Activated effector memory CD4-positive, alpha-beta T cell treated with Interleukin-2 at 50 U/mL for 16 hours (primary cell): Measurements from ENCODE around the gene CD8B.
"Not testable (repeated sequence)": the region's sequence is repeated elsewhere in the genome, so short reads cannot be mapped to it uniquely, and the experiment has no call there.

Source experiments
- DNase-seq: peaks from one replicate; pipeline ENCODE4 v3.0.0-alpha.2; 2020

Gene CD8B

GRCh38 chr2:86835548-86835889, 26.2 kb downstream of the CD8B start:
- not testable (repeated sequence) for DNase-seq

DNA sequence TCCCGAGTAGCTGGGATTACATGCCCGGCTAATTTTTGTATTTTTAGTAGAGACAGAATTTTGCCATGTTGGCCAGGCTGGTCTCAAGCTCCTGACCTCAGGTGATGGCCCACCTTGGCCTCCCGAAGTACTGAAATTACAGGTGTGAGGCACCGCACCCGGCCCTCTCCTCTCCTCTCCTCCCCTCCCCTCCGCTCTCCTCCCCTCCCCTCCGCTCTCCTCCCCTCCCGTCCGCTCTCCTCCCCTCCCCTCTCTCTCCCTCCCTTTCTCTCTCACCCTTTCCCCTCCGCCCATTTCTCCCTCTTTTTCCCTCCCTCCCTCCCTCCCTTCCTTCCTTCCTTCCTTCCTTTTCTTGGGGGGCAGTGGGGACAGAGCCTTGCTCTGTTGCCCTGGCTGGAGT, 28.4 kb downstream of the CD8B start:
- no peak for DNase-seq

DNA sequence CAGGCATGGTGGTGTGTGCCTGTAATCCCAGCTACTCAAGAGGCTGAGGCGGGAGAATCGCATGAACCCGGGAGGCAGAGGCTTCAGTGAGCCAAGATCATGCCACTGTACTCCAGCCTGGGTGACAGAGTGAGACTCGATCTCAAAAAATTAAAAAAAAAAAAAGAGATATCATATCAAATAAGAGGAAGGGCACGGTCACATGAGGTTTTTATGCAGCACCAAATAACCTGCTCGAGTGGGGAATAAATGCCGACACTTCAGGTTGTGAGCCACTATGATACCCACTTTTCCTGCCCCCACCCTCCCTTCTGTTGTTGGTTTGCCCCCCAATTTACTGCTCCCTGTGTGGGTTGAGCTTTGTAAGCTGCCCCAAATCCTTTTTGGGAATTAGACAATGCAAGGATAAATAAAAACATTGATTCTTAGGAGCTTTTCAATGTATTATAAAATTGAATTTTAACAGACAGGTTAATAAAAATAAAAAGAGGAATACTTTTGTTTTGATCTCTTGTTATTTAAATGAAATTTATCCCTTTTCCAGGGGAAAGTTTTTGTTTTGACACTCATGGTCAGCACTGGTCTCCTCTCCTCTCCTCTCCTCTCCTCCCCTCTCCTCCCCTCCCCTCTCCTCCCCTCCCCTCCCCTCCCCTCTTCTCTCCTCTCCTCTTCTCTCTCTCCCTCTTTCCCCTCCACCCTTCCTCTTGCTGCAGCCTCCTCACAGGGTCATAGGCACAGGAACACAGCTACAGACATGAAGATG, 29.2 kb downstream of the CD8B start:
- DNase-seq, result no peak

- DNase-seq, result no peak
Measured at GRCh38 chr2:86831537-86831936, 30.1 kb downstream of the CD8B start.

DNA sequence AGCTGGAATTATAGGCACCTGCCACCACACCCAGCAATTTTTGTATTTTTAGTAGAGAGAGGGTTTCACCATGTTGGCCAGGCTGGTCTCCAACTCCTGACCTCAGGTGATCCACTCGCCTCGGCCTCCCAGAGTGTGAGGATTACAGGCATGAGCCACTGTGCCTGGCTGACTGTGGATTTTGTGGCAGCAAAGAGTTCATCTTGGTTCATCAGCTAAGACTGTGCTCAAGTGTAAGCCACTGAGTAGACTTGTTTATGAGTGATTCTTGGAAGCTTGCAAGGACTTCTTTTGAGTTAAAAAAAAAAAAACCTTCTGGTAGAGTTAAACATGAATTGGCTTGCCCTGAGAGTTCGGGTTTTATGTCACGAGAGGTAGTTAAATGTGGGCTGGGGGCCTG, 34.7 kb downstream of the CD8B start:
- no peak for DNase-seq

- DNase-seq, result no peak
Measured at GRCh38 chr2:86825693-86826381, 35.8 kb downstream of the CD8B start.

GRCh38 chr2:86825036-86825692, 36.5 kb downstream of the CD8B start:
- DNase-seq, result no peak

DNA sequence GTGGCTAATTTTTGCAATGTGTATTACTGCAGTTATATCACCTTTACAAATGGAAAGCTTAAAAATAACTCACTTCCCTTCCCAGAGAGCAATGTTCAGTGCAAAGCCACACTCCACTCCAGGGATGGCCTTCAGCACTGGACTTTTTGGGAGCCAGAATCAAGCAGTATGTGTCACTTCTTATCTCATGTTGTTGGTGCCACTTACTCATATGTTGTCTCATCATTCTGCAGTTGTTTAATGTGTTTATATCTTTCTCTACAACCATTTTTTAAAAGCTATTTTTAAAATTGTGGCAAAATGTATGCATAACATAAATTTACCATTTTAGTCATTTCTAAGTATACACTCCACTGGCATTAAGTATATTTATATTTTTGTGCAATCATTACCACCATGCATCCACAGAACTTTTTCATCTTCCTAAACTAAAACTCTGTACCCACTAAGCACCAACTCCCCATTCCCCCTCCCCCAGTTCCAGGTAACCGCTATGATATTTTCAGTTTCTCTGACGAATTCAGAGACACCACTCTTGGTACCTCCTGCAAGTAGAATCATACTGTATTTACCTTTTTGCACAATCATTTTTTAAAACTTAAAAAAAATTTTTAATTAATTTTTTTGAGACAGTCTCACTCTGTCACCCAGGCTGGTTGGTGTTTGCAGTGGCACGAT, 38.9 kb downstream of the CD8B start:
- DNase-seq, result no peak

DNA sequence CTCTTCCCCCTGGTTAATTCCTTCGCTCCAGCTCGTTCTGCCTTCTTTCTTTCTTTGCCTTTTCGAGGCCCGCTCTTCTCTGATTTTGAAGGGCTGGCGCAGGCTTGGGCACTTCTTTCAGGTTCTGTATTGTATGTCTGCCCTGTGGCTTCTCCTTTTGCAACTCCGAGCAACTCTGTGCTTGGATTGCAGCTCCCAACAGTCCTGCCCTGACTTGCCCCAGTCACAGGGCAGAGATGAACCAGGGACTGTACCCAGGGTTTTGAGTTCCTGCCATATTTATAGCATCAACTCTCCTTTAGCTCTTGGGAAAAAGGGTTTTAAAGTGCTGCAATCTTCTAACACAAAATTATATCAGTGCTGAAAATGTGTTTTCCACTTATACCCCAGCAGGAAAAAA, 39.8 kb downstream of the CD8B start:
- no peak for DNase-seq

DNA sequence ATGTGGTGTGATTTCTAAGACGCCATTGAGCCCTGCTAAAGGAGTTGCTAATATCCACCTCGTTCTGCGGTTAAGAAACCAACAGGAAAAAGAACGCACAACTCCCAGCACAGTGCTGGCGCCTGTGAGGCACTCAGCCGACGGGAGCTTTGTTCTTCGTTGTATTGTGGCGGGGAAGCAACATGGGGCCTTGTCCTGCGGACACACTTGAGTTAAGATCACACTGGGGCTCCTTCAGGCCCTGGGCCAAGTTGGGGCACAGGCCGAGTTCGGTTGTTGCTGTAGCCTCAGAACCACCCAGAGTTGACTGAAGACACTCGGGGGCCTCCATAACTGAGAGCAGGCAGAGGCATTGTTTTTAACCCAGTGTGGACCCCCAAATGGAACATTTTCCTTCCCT, 40.4 kb downstream of the CD8B start:
- no peak for DNase-seq

- DNase-seq, result no peak
Measured at GRCh38 chr2:86818957-86819356, 42.7 kb downstream of the CD8B start.

DNA sequence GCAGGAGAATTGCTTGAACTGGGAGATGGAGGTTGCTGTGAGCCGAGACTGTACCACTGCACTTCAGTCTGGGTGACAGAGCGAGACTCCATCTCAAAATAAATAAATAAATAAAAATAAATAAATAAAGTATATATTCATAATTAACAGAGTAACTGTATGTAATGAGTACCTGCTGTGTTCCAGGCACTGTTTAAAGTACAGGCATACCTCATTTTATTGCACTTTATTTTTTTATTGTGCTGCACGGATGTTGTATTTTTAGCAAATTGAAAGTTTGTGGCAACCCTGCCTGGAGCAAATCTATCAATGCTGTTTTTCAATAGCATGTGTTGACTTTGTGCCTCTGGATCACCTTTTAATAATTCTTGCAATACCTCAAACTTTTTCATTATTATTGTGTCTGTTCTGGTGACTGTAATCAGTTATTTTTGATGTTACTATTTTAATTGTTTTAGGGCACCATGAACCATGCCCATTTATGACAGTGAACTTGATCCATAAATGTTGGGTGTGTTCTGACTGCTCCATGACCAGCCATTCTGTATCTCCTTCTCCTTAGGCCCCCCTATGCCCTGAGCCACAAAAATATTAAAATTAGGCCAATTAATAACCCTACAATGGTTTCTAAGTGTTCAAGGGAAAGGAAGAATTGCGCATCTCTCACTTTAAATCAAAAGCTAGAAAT, 43.4 kb downstream of the CD8B start:
- no peak for DNase-seq

DNA sequence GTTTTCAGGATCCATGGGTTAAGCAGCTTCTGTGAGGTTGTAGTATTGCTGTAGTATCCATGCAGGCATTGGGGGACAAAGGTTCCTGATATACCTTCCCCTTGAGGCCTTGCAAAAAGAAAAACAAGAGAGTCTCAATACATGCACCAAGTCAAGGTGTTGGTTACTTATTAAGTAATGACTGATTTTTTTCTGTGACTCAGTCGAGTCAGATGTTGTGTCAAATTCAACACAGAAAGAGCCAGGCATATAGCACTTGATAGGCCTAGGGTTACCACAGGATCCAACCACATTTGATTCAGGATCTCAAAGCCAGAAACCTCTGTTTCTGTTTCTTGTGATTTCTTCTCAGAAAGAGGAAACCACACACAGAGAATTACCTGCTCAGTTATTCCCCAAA, 46.1 kb downstream of the CD8B start:
- no peak for DNase-seq

DNA sequence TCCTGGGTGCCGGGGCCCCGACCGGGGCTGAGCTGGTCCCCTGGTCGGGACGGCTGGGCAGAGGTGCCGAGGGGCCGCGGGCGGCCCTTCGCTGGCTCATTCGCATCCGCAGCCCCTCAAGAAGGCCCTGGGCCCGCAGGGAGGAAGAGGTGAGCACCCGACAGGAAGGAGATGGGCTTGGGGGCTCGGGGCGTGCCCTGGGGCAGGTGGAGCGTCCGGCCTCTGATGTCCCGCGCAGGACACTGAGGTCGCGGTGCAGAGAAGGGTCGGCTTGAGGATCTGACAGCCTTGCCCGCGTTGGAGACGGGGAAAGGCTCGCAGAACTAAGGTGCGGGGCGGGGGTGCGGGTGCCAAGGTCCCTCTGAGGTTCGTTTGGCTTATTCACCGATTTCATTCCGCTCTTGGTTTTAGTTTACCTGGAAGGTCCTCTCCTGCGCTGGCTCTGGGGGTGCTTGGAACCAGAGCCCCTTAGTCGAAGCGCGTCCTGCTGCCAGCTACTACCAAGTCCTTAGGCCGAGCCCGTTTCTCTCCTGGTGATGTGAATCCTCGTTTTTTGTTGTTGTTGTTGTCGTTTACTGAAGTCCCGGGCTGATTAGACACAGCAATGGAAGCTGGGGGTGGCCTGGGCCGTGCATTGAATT, 52.1 kb downstream of the CD8B start:
- no peak for DNase-seq

- peak; percentile 84 for DNase-seq
Measured at GRCh38 chr2:86808315-86809161, 53.1 kb downstream of the CD8B start.

GRCh38 chr2:86807468-86808275, 54.0 kb downstream of the CD8B start:
- DNase-seq, result no peak

DNA sequence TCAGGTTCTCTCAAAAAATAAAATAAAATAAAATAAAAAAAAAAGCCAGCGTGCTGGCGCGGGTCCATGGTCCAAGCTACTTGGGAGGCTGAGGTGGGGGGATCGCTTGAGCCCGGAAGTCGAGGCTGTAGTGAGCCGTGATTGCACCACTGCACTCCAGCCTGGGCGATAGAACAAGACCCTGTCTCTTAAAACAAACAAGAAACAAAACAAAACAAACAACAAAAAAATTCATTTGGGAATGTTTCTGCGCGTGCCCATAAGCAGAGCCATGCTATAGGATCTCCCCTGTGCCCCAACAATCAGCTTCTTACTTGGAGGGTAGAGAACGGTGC, 54.6 kb downstream of the CD8B start:
- no peak for DNase-seq

DNA sequence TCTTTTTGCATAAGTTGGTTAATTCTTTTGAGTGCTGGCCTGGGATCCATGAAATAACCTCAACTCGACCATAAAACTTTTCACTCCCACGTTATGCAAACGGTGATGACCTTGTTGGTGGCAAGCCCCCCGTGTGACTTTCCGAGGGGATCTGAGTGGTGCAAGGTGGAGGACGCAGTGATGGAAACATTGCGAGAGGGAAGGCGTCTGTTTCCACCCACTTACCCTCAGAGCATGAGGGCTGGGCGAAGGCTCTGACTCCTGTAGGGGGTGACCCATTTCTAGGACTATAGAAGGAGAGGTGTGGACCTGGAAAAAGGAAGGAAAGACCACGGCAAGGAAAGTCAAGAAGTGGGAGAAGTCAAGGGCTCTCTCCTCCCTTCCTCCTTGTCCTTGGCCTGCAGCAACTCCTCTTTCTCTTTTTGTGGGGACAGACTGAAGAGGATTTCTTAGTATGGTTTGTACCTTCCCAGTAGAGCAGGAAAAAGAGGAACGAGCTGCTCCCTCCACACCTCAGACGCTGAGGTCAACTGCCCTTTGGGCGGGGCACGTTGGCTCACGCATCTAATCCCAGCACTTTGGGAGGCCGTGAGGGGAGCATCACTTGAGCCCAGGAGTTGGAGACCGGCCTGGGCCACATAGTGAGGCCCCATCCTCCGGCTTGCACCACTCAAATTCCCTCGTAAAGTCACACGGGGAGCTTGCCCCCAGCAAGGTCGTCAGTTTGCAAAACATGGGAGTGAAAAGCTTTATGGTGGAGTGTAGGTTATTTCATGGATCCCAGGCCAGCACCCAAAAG, 55.4 kb downstream of the CD8B start:
- no peak for DNase-seq

GRCh38 chr2:86800856-86801567, 60.7 kb downstream of the CD8B start:
- DNase-seq, result no peak
